ENCODE results near the gene NAT14. TPM values are rescaled to one million over a fixed set of nuclear protein-coding genes. Genes with fewer than 3 reads are reported as not detected.

The NAT14 gene
- total and polyA plus RNA-seq, 2 of the 8 experiments (the other 6 are each of a cell fraction or from before 2014, with no cell fraction given), result 47.1 to 71.2 TPM

DNA sequence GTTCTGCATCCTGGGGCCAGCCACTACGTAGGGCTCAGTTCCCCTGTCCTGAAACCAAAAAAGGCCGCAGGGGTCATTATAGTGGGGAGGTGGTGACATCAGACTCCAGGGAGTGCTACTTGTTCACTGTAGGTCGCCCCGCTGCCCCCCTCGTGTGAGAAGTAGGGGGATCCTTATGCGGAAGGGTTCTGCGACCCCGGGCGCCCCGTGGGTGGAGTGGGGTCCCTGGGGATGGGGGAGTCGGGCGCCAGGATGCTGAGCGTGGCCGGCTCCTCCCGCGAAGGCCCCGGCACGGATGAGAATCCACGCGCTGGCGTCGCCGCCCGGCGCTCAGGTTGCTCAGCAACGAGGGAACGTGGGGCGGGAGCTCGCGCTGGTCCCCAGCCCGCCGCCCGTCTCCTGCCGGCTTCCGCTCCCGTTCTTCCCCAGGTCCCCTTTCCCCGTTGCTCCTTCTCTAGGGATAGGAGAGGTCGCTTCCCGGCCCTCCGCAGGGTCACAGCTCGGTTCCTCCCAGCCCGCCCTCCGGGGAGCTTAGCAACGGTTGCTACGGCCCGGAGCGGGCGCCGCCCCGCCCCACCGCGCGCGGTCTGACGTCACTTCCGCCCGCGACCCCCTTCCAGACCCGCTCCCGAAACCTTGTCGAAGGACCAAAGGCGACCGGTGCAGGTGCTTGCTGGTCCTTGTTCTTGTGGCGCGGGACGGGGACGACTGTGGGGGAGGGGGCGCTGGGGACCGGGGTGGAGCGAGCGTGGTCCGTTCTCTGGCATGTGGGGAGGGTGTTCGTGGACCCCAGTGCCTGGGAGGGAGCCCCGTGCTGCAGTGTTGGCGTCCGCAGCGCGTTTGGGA lies at the start of gene NAT14 (continued):
- TF ChIP-seq, protein P1, sequence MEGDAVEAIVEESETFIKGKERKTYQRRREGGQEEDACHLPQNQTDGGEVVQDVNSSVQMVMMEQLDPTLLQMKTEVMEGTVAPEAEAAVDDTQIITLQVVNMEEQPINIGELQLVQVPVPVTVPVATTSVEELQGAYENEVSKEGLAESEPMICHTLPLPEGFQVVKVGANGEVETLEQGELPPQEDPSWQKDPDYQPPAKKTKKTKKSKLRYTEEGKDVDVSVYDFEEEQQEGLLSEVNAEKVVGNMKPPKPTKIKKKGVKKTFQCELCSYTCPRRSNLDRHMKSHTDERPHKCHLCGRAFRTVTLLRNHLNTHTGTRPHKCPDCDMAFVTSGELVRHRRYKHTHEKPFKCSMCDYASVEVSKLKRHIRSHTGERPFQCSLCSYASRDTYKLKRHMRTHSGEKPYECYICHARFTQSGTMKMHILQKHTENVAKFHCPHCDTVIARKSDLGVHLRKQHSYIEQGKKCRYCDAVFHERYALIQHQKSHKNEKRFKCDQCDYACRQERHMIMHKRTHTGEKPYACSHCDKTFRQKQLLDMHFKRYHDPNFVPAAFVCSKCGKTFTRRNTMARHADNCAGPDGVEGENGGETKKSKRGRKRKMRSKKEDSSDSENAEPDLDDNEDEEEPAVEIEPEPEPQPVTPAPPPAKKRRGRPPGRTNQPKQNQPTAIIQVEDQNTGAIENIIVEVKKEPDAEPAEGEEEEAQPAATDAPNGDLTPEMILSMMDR (IDR thresholded peaks at IDR 0.05; ENCODE audit: control extremely low read depth in 1 of 3, insufficient read depth in 1 of 3, low read depth in 1 of 3, low read length in 3 of 3), result no peak
